MM.1S (cell line): ENCODE data around the gene PLSCR1.

ENCODE experiments used
- DNase-seq: peaks from one replicate; pipeline ENCODE4 v3.0.0-alpha.2; 2015
- H2AFZ ChIP-seq: fragments of 300-600 bp; sonication (generic); 2 replicates; pipeline ENCODE4 v1.6.0; 2016; ENCODE audit warnings: antibody characterized with exemption, low read length
- H3F3A ChIP-seq: fragments of 300-600 bp; sonication (generic); 2 replicates; pipeline ENCODE4 v1.6.1; 2016; ENCODE audit warnings: mild to moderate bottlenecking, antibody characterized with exemption, low read length, moderate library complexity, mixed read lengths; ENCODE audit not compliant: insufficient read depth
- H3K27ac ChIP-seq: fragments of 300-600 bp; sonication (generic); 2 replicates; pipeline ENCODE4 v1.5.1; 2016; ENCODE audit warnings: mild to moderate bottlenecking, low read length
- H3K27me3 ChIP-seq: fragments of 300-600 bp; sonication (generic); replicated peaks from 2 replicates; pipeline ENCODE4 v1.6.0; 2016; ENCODE audit warnings: low read length; ENCODE audit not compliant: insufficient read depth
- H3K36me3 ChIP-seq: fragments of 300-600 bp; sonication (generic); replicated peaks from 2 replicates; pipeline ENCODE4 v1.6.1; 2016; ENCODE audit warnings: mild to moderate bottlenecking, low read length, mixed read lengths; ENCODE audit not compliant: insufficient read depth
- H3K4me1 ChIP-seq: fragments of 300-600 bp; sonication (generic); 2 replicates; pipeline ENCODE4 v1.6.1; 2016; ENCODE audit warnings: low read length, mixed read lengths
- H3K4me2 ChIP-seq: fragments of 300-600 bp; sonication (generic); 2 replicates; pipeline ENCODE4 v1.6.0; 2016; ENCODE audit warnings: low read depth, low read length
- H3K4me3 ChIP-seq: fragments of 300-600 bp; sonication (generic); 2 replicates; pipeline ENCODE4 v1.5.1; 2016; ENCODE audit warnings: low read length, mixed read lengths
- H3K79me2 ChIP-seq: fragments of 300-600 bp; sonication (generic); 2 replicates; pipeline ENCODE4 v1.6.1; 2016; ENCODE audit warnings: mixed run types, low read length, mixed read lengths
- H3K9ac ChIP-seq: fragments of 300-600 bp; sonication (generic); 2 replicates; pipeline ENCODE4 v1.6.1; 2016; ENCODE audit warnings: low read length, mixed read lengths
- H3K9me2 ChIP-seq: fragments of 300-600 bp; sonication (generic); replicated peaks from 2 replicates; pipeline ENCODE4 v1.6.1; 2016; ENCODE audit warnings: mild to moderate bottlenecking, low read length, mixed read lengths; ENCODE audit not compliant: insufficient read depth
- H3K9me3 ChIP-seq: fragments of 300-600 bp; sonication (generic); replicated peaks from 2 replicates; pipeline ENCODE4 v1.6.1; 2016; ENCODE audit warnings: mild to moderate bottlenecking, low read length, mixed read lengths; ENCODE audit not compliant: insufficient read depth
- H4K20me1 ChIP-seq: fragments of 300-600 bp; sonication (generic); 2 replicates; pipeline ENCODE4 v1.6.1; 2016; ENCODE audit warnings: mild to moderate bottlenecking, low read length, moderate library complexity, mixed read lengths; ENCODE audit not compliant: insufficient read depth
- CTCF ChIP-seq: fragments of 300-600 bp; sonication (generic); IDR thresholded peaks from 2 replicates; pipeline ENCODE4 v1.5.1; 2016; ENCODE audit warnings: antibody characterized with exemption, low read length, mixed read lengths
- EZH2 ChIP-seq: fragments of 300-600 bp; sonication (generic); optimal IDR thresholded peaks from 2 replicates; pipeline ENCODE3; 2017; ENCODE audit warnings: low read depth, mild to moderate bottlenecking, antibody characterized with exemption, low read length, mixed read lengths
- EZH2phosphoT487 ChIP-seq: fragments of 300-600 bp; sonication (generic); IDR thresholded peaks from 2 replicates; pipeline ENCODE4 v1.6.1; 2018; ENCODE audit warnings: antibody characterized with exemption, low read length

PLSCR1 gene

DNA sequence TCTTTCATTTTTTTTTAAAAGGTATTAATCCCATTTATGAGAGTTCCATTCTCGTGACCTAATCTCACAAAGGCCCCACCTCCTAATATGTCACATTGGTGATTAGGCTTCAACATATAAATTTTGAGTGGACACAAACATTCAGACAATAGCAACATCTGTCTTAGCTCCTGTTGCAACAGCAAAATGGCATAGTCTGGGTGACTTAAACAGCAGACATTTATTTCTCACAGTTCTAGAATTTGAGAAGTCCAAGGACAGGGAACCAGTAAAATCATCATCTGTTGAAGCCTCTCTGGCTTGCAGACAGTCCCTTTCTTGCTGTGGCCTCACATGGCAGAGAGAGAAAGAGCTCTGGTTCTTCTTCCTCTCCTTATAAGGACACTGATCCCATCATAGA lies 71.8 kb downstream of the PLSCR1 start:
- H3K27ac ChIP-seq: no peak overlapping the region
- no peak overlapping the region for H3K4me3 ChIP-seq
- no peaks in the 10 kb centered on the region for H4K20me1 ChIP-seq
- H3K9ac ChIP-seq: no peak overlapping the region
- H2AFZ ChIP-seq: no peak overlapping the region
- H3K79me2 ChIP-seq: no peaks in the 10 kb centered on the region
- no peaks in the 10 kb centered on the region for H3F3A ChIP-seq
- no peak for DNase-seq
- H3K4me1 ChIP-seq: no peaks in the 10 kb centered on the region
- H3K9me2 ChIP-seq: no peaks in the 10 kb centered on the region
- no peaks in the 10 kb centered on the region for H3K36me3 ChIP-seq
- H3K4me2 ChIP-seq: no peak overlapping the region
- H3K9me3 ChIP-seq: no peaks in the 10 kb centered on the region
- TF ChIP-seq EZH2phosphoT487: no peak
- no peak for TF ChIP-seq CTCF
- TF ChIP-seq EZH2: no peak
- H3K27me3 ChIP-seq: no peaks in the 10 kb centered on the region

DNA sequence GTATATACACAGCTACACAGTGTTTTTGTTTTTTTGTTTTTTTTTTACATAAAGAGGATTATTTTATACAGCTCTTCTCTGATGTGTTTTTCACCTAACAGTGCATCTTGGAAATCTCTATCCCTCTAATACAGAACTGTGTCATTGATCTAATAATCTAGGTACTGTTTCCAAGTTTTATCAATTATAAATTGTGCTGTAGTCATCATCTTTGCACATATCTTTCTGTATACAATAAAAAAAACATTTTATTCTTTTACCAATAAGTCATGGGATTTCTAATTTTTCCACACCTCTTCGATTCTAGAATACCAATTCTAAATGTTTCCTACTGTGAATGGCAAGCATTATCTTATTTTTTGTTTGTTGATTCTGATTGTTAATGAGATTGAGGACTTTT lies 73.4 kb downstream of the PLSCR1 start:
- Histone ChIP-seq H3K27me3 (no peaks in the 10 kb centered on the region), H3F3A (no peaks in the 10 kb centered on the region), H3K27ac (no peak overlapping the region), H3K4me1 (no peaks in the 10 kb centered on the region), H4K20me1 (no peaks in the 10 kb centered on the region), H3K9ac (no peak overlapping the region), H3K36me3 (no peaks in the 10 kb centered on the region), H3K9me2 (no peaks in the 10 kb centered on the region), H3K4me2 (no peak overlapping the region), H2AFZ (no peak overlapping the region), H3K4me3 (no peak overlapping the region), H3K9me3 (no peaks in the 10 kb centered on the region), H3K79me2 (no peaks in the 10 kb centered on the region)
- no peak for DNase-seq
- no peak for TF ChIP-seq EZH2
- no peak for TF ChIP-seq EZH2phosphoT487
- no peak for TF ChIP-seq CTCF

GRCh38 chr3:146470425-146470990 lies 73.9 kb downstream of the PLSCR1 start:
- Histone ChIP-seq H3K27me3 (no peaks in the 10 kb centered on the region), H3K4me3 (no peak overlapping the region), H3K9me2 (no peaks in the 10 kb centered on the region), H3K27ac (no peak overlapping the region), H3K9ac (no peak overlapping the region), H3K4me2 (no peak overlapping the region), H3K4me1 (no peaks in the 10 kb centered on the region), H2AFZ (no peak overlapping the region), H3F3A (no peaks in the 10 kb centered on the region), H3K36me3 (no peaks in the 10 kb centered on the region), H3K9me3 (no peaks in the 10 kb centered on the region), H4K20me1 (no peaks in the 10 kb centered on the region), H3K79me2 (no peaks in the 10 kb centered on the region)
- no peak for DNase-seq
- TF ChIP-seq EZH2phosphoT487: no peak
- TF ChIP-seq EZH2: no peak
- no peak for TF ChIP-seq CTCF
